H9 (cell line): Measurements from ENCODE around the gene FAM193A. TPM values are rescaled to one million over a fixed set of nuclear protein-coding genes. Genes with fewer than 3 reads are reported as not detected.

Experiments used
- DNase-seq: peaks from one replicate; pipeline ENCODE4 v3.0.0-alpha.2; 2017
- H2AFZ ChIP-seq: one replicate; pipeline ENCODE4 v1.6.1; 2013; ENCODE audit warnings: mild to moderate bottlenecking, low read length, control low read depth, moderate library complexity
- H2AK5ac ChIP-seq: 2 replicates; pipeline ENCODE4 v1.6.1; 2013; ENCODE audit warnings: low read length, control low read depth, mixed read lengths; ENCODE audit not compliant: insufficient read length
- H2BK120ac ChIP-seq: one replicate; pipeline ENCODE4 v1.6.1; 2013; ENCODE audit warnings: low read depth, mild to moderate bottlenecking, low read length, control low read depth, inconsistent platforms; ENCODE audit not compliant: poor library complexity, severe bottlenecking
- H2BK12ac ChIP-seq: 2 replicates; pipeline ENCODE4 v1.6.1; 2013; ENCODE audit warnings: low read length, control low read depth, mixed read lengths, low read depth; ENCODE audit not compliant: insufficient read length
- H2BK15ac ChIP-seq: 2 replicates; pipeline ENCODE4 v1.6.1; 2013; ENCODE audit warnings: low read depth, low read length, control low read depth
- H2BK20ac ChIP-seq: one replicate; pipeline ENCODE4 v1.6.1; 2013; ENCODE audit warnings: low read depth, mild to moderate bottlenecking, low read length, control low read depth, inconsistent platforms; ENCODE audit not compliant: poor library complexity, severe bottlenecking
- H2BK5ac ChIP-seq: 2 replicates; pipeline ENCODE4 v1.6.1; 2013; ENCODE audit warnings: low read length, control low read depth, mixed read lengths; ENCODE audit not compliant: insufficient read length
- H3K14ac ChIP-seq: 2 replicates; pipeline ENCODE4 v1.6.1; 2013; ENCODE audit warnings: low read length, control low read depth; ENCODE audit not compliant: insufficient read depth
- H3K18ac ChIP-seq: 2 replicates; pipeline ENCODE4 v1.6.1; 2013; ENCODE audit warnings: low read depth, mild to moderate bottlenecking, mixed read lengths, low read length, control low read depth; ENCODE audit not compliant: insufficient read length
- H3K23ac ChIP-seq: 2 replicates; pipeline ENCODE4 v1.6.1; 2013; ENCODE audit warnings: low read length, control low read depth, mixed read lengths, low read depth; ENCODE audit not compliant: insufficient read length
- H3K23me2 ChIP-seq: 2 replicates; pipeline ENCODE4 v1.6.1; 2013; ENCODE audit warnings: low read depth, mild to moderate bottlenecking, mixed read lengths, low read length, control low read depth; ENCODE audit not compliant: insufficient read length, poor library complexity, severe bottlenecking
- H3K27ac ChIP-seq: 2 replicates; pipeline ENCODE4 v1.5.1; 2013; ENCODE audit warnings: low read length, control low read depth, mixed read lengths, low read depth; ENCODE audit not compliant: insufficient read length
- H3K27me3 ChIP-seq: 2 replicates; pipeline ENCODE4 v1.6.1; 2013; ENCODE audit warnings: low read length, control low read depth, inconsistent platforms; ENCODE audit not compliant: insufficient read depth
- H3K4ac ChIP-seq: 2 replicates; pipeline ENCODE4 v1.6.1; 2013; ENCODE audit warnings: low read depth, mild to moderate bottlenecking, control low read depth, inconsistent platforms, low read length, moderate library complexity
- H3K4me1 ChIP-seq: 2 replicates; pipeline ENCODE4 v1.6.1; 2013; ENCODE audit warnings: low read length, control low read depth, inconsistent platforms; ENCODE audit not compliant: insufficient read depth
- H3K4me2 ChIP-seq: 2 replicates; pipeline ENCODE4 v1.6.1; 2013; ENCODE audit warnings: low read length, control low read depth, mixed read lengths; ENCODE audit not compliant: insufficient read length, insufficient read depth
- H3K56ac ChIP-seq: 2 replicates; pipeline ENCODE4 v1.6.1; 2013; ENCODE audit warnings: low read depth, mild to moderate bottlenecking, mixed read lengths, low read length, control low read depth; ENCODE audit not compliant: insufficient read length
- H3K79me1 ChIP-seq: 2 replicates; pipeline ENCODE4 v1.6.1; 2013; ENCODE audit warnings: low read depth, mild to moderate bottlenecking, moderate library complexity, low read length, control low read depth, inconsistent platforms; ENCODE audit not compliant: insufficient read depth, poor library complexity, severe bottlenecking
- H3K79me2 ChIP-seq: 2 replicates; pipeline ENCODE4 v1.6.1; 2013; ENCODE audit warnings: low read length, control low read depth, inconsistent platforms; ENCODE audit not compliant: insufficient read depth
- H3K9ac ChIP-seq: 2 replicates; pipeline ENCODE4 v1.6.1; 2013; ENCODE audit warnings: low read length, control low read depth, mixed read lengths; ENCODE audit not compliant: insufficient read length; ENCODE audit errors: extremely low read depth
- H3K9me3 ChIP-seq: one replicate; pipeline ENCODE4 v1.6.1; 2013; ENCODE audit warnings: low read depth, low read length, inconsistent platforms; ENCODE audit not compliant: control insufficient read depth
- H3T11ph ChIP-seq: one replicate; pipeline ENCODE4 v1.6.1; 2013; ENCODE audit warnings: mild to moderate bottlenecking, low read length, control low read depth, inconsistent platforms
- H4K20me1 ChIP-seq: one replicate; pipeline ENCODE4 v1.6.1; 2013; ENCODE audit not compliant: control insufficient read depth, insufficient read length, insufficient read depth
- H4K5ac ChIP-seq: 2 replicates; pipeline ENCODE4 v1.6.1; 2013; ENCODE audit warnings: low read depth, mild to moderate bottlenecking, mixed read lengths, low read length, control low read depth; ENCODE audit not compliant: insufficient read length
- H4K8ac ChIP-seq: replicated peaks from 2 replicates; pipeline ENCODE4 v1.6.1; 2013; ENCODE audit warnings: low read length, control low read depth, mixed read lengths, low read depth; ENCODE audit not compliant: insufficient read length
- H4K91ac ChIP-seq: 2 replicates; pipeline ENCODE4 v1.6.1; 2013; ENCODE audit warnings: low read depth, mild to moderate bottlenecking, moderate library complexity, mixed read lengths, low read length, control low read depth; ENCODE audit not compliant: insufficient read length
- H3K27ac Mint-ChIP-seq, 3 experiments: 2 replicates in 2 of 3; 3 replicates in 1 of 3; pipeline ENCODE4 v1.8.0; 2020 to 2021; ENCODE audit warnings: mixed read lengths in 3 of 3, mild to moderate bottlenecking in 1 of 3, moderate library complexity in 1 of 3
- H3K27me3 Mint-ChIP-seq: 2 replicates; pipeline ENCODE4 v1.8.0; 2021; ENCODE audit warnings: low read depth, mild to moderate bottlenecking, moderate library complexity, mixed read lengths
- H3K36me3 Mint-ChIP-seq, 3 experiments: 2 replicates in 2 of 3; 3 replicates in 1 of 3; pipeline ENCODE4 v1.8.0; 2020 to 2021; ENCODE audit warnings: low read depth in 3 of 3, mixed read lengths in 3 of 3; ENCODE audit not compliant: insufficient read depth in 1 of 3
- H3K4me1 Mint-ChIP-seq, 2 experiments: 2 replicates each; pipeline ENCODE4 v1.8.0; 2020; ENCODE audit warnings: mixed read lengths in 2 of 2
- H3K4me3 Mint-ChIP-seq, 2 experiments: 2 replicates in 1 of 2; 3 replicates in 1 of 2; pipeline ENCODE4 v1.8.0; 2020 to 2021; ENCODE audit warnings: mild to moderate bottlenecking in 2 of 2, mixed read lengths in 2 of 2, moderate library complexity in 1 of 2
- H3K9me3 Mint-ChIP-seq, 2 experiments: 2 replicates in 1 of 2; 3 replicates in 1 of 2; pipeline ENCODE4 v1.8.0; 2020; ENCODE audit warnings: mild to moderate bottlenecking in 2 of 2, mixed read lengths in 2 of 2, moderate library complexity in 1 of 2
- CTCF ChIP-seq: fragments of 200-600 bp; sonication (generic); conservative IDR thresholded peaks from 3 replicates; pipeline ENCODE4 v1.8.0; 2021; ENCODE audit warnings: antibody characterized with exemption, mild to moderate bottlenecking
- WGBS: extraction: QIAGEN DNeasy Blood & Tissue Kit; methylation state at CpG from one replicate; pipeline ENCODE4 v1.1.7; 2013; ENCODE audit warnings: missing lambda C conversion rate, low lambda C conversion rate, mixed read lengths; ENCODE audit not compliant: insufficient read length; ENCODE audit errors: extremely low coverage; 5-methylcytosine and 5-hydroxymethylcytosine counted together
- total RNA-seq: library from RNA; stranded (reverse); gene quantifications from 2 replicates; pipeline ENCODE4 v1.2.1, GENCODE V29; 2021

Gene FAM193A
- total RNA-seq, 1 experiment from 2014 or later: 36.9 TPM

DNA sequence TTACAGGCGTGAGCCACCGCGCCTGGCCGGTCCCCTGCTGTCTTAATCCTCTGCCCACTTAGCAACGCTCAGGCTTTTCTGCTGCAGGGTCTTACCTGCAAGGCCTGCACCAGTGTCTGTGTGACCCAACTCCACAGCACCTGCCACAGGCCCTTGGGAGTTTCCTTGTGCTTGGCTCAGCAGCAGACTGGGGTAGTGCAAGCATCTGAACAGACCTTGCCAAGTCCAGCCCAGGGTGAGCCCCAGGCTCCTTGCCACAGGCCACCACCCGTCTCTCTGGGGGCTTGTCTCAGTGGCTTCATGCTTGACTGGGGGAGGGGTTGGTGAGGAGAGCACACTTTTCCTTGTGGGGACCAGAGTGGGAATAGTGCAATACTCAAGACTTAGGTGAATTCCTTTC is 87.0 kb downstream of the FAM193A start:
- H3K9me3 ChIP-seq: no peaks in the 10 kb centered on the region
- Mint-ChIP-seq H3K27ac (peak overlapping the region; percentile 70 to 87 (median 85); a peak in 6 of 7 replicates), H3K27me3 (no peaks in the 10 kb centered on the region; the same call in 1 of the 2 replicates), H3K9me3 (no peaks in the 10 kb centered on the region), H3K4me3 (no peak overlapping the region), H3K36me3 (peaks cover 3 to 29% (median 27%) of the 10 kb centered on the region in 3 experiments; a peak in 5 of 7 replicates), H3K4me1 (peaks cover 42 to 45% of the 10 kb centered on the region in 2 experiments)
- TF ChIP-seq CTCF: no peak
- WGBS: no CpG with 5 or more reads among the region's 6 CpGs
- H3K27me3 ChIP-seq: no peaks in the 10 kb centered on the region
- H3T11ph ChIP-seq: no peak overlapping the region
- H4K8ac ChIP-seq: no peak overlapping the region
- no peak overlapping the region for H2BK120ac ChIP-seq
- H2BK5ac ChIP-seq: no peak overlapping the region
- peaks cover 3% of the 10 kb centered on the region; the same call in 1 of the 2 replicates for H3K4me1 ChIP-seq
- no peak overlapping the region for H3K27ac ChIP-seq
- H2AK5ac ChIP-seq: no peak overlapping the region
- H2BK15ac ChIP-seq: no peak overlapping the region
- H3K56ac ChIP-seq: no peak overlapping the region
- H4K91ac ChIP-seq: no peak overlapping the region
- peaks cover 2% of the 10 kb centered on the region for H3K79me1 ChIP-seq
- no peak for DNase-seq
- no peak overlapping the region for H3K4me2 ChIP-seq
- H3K79me2 ChIP-seq: peaks cover 8% of the 10 kb centered on the region; the same call in 1 of the 2 replicates
- H3K23ac ChIP-seq: no peak overlapping the region
- no peak overlapping the region for H3K9ac ChIP-seq
- H3K23me2 ChIP-seq: no peaks in the 10 kb centered on the region
- H2BK20ac ChIP-seq: no peak overlapping the region
- H2AFZ ChIP-seq: no peak overlapping the region
- H4K20me1 ChIP-seq: peaks cover 4% of the 10 kb centered on the region
- H3K4ac ChIP-seq: no peak overlapping the region
- no peak overlapping the region for H2BK12ac ChIP-seq
- no peak overlapping the region for H3K18ac ChIP-seq
- H3K14ac ChIP-seq: no peak overlapping the region; the same call in 1 of the 2 replicates
- H4K5ac ChIP-seq: no peak overlapping the region
